NB4 (cell line): ENCODE measurements around the gene CSF3R.
"Not testable (repeated sequence)": the region's sequence is repeated elsewhere in the genome, so short reads cannot be mapped to it uniquely, and the experiment has no call there.

Source experiments
- DNase-seq: peaks from one replicate; pipeline ENCODE4 v3.0.0; 2010; ENCODE audit warnings: low read depth
- H3K4me3 ChIP-seq: one replicate; pipeline ENCODE4 v1.5.1; 2011; ENCODE audit warnings: mild to moderate bottlenecking, low read depth, low read length, moderate library complexity
- CTCF ChIP-seq: IDR thresholded peaks from one replicate; pipeline ENCODE4 v1.5.1; 2012; ENCODE audit warnings: low read depth, low read length
- MAX ChIP-seq: IDR thresholded peaks from 2 replicates; pipeline ENCODE4 v1.6.1; 2011; ENCODE audit warnings: low read depth, low read length
- MYC ChIP-seq: IDR thresholded peaks from 2 replicates; pipeline ENCODE4 v1.6.1; 2011; ENCODE audit warnings: low read depth, low read length
- POLR2A ChIP-seq: IDR thresholded peaks from 2 replicates; pipeline ENCODE4 v1.6.1; 2011; ENCODE audit warnings: mild to moderate bottlenecking; ENCODE audit not compliant: insufficient read length; ENCODE audit errors: extremely low read depth

The CSF3R gene

DNA sequence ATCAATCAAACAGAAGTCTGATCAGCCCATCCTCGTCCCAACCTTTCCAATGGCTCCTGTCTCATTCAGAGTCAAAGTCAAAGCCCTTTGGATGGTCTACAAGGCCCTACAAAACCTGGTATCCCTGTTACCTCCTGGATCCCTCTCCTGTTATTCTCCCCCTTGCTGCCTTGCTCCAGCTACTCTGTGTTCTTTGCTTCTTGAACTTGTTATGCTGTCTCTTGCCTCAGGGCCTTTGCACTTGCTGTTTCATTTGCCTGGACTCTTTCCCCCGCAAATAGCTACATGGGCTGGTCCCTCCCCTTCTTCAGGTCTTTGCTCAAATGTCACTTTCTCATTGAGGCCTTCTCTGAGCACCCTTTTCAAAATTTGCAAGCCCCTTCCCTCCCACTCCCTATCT, 1.4 kb upstream of the CSF3R start:
- H3K4me3 ChIP-seq: no peak overlapping the region
- no peak for DNase-seq
- TF ChIP-seq POLR2A (no peak), MAX (no peak), CTCF (no peak), MYC (no peak)

DNA sequence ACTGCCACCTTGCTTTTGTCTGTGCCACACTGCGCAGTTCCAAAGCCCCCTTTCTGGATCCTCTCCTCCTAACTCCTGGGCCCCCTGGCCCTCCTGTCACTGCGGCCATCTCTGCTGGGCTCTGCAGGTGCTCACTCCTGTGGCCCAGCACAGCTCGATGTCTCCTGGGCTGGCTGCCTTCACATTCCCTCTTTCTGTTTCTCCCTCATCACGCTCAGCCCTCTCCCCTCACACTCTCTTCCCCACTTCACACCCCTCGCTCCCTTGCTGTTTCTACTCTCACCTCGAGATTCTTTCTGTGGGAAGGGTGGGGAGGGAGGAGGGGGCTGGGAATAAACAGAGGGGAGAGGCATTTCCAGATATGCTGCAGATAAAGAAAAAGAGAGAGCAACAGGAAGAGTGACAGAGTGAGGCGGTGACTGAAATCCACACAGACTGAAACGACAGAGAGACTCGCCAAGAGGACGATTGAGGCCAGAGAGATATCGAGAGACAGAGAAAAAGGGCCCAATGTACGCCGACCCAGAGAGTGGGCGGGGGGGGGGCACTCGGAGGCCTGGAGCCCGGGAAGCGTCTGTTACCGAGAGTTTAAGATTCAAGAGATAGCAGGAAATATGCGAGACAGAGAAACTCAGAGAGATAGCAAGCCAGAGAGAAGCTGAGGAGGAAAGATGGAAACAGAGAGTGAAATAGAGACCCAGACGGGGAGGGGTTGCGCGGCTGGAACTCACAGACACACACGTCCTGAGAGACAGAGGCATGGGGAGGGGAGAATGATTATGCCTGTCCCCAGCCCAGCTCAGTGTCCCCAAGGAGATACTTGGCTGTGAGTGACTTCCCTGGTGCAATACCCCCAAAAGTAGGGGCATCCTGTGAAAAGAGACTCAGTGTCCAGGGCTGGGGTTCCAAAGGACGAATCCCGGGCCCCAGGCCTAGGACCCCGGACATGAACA, 666 bp downstream of the CSF3R start:
- H3K4me3 ChIP-seq: peak overlapping the region; percentile 87
- no peak for TF ChIP-seq MYC
- no peak for TF ChIP-seq POLR2A
- TF ChIP-seq MAX: no peak
- no peak for TF ChIP-seq CTCF
- peak; percentile 28 for DNase-seq

DNA sequence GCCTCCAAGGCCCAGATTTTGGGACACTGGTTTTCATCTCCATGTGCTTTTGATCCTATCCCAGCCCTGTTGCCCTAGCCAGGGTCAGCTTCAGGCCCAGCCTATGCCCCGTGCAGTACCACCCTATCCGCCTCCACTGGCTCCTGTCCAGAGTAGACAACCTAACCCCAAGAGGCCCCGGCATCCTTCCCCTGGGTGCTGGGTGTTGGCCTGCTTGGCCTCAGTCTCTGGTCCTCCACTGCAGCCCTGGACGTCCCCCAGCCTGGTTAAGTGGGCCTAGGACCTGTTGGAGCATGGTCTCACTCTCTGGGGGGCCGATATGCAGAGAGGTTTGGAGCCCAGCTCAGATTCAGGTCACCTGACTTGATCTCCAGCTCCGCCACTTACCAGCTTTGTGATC, 1.6 kb downstream of the CSF3R start:
- DNase-seq: no peak
- no peak for TF ChIP-seq MAX
- no peak for TF ChIP-seq CTCF
- peak overlapping the region; percentile 87 for H3K4me3 ChIP-seq

GRCh38 chr1:36480161-36480560, 2.6 kb downstream of the CSF3R start:
- no peak overlapping the region for H3K4me3 ChIP-seq
- DNase-seq: no peak
- TF ChIP-seq MAX (no peak), POLR2A (no peak), MYC (no peak), CTCF (no peak)

DNA sequence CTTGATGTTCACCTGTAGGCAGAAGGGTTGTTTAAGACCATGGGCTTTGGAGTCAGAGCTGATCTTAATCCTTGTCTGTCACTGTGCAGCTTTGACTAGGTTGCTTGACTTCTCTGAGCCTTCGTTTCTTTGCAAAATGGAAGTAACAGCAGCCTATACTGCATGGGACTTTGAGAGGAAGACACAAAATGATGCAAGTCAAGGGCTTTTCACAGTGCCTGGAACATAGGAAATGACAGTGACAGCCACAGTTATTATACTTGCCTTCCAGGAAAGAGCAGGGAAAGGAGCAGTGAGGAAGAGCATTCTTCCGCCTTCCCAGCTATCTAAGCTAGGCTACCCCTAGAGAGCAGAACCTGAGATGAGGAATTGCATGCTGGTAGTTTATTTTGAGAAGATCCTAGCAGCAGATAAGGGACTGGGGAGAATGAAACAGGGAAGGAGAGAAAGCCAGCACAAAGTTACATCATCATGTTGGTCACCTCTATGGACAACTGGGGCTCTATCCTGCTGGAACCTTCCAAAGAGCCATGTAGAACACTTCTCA, 3.1 kb downstream of the CSF3R start:
- TF ChIP-seq CTCF: no peak
- TF ChIP-seq MAX: no peak
- TF ChIP-seq MYC: no peak
- TF ChIP-seq POLR2A: no peak
- DNase-seq: no peak
- no peak overlapping the region for H3K4me3 ChIP-seq

- not testable (repeated sequence) for H3K4me3 ChIP-seq, DNase-seq
These were observed 5.1 kb downstream of the CSF3R start for GRCh38 chr1:36477615-36478014.
